Activated CD8-positive, alpha-beta memory T cell treated with anti-CD3 and anti-CD28 coated beads for 36 hours (primary cell): ENCODE data around the gene EIF3B. TPM values are rescaled to one million over a fixed set of nuclear protein-coding genes. Genes with fewer than 3 reads are reported as not detected.
"Not testable (repeated sequence)": the region's sequence is repeated elsewhere in the genome, so short reads cannot be mapped to it uniquely, and the experiment has no call there.

Experiments
- CTCF ChIA-PET: fragments of 350-600 bp; sonication (Branson Sonifier 250); formaldehyde crosslinking; loops from one replicate; lab custom pipeline; 2021; ENCODE audit warnings: antibody characterized with exemption; lab: Charles Lee
- POLR2A ChIA-PET: fragments of 350-600 bp; sonication (Branson Sonifier 250); formaldehyde crosslinking; loops from one replicate; lab custom pipeline; 2021; ENCODE audit warnings: antibody characterized with exemption; lab: Charles Lee
- total RNA-seq, 2 experiments: library from RNA; stranded (reverse); gene quantifications; one replicate each; pipeline ENCODE4 v1.2.3, GENCODE V29; 2021

The EIF3B gene
- total RNA-seq, 2 experiments from 2014 or later: 297 to 298 TPM

DNA sequence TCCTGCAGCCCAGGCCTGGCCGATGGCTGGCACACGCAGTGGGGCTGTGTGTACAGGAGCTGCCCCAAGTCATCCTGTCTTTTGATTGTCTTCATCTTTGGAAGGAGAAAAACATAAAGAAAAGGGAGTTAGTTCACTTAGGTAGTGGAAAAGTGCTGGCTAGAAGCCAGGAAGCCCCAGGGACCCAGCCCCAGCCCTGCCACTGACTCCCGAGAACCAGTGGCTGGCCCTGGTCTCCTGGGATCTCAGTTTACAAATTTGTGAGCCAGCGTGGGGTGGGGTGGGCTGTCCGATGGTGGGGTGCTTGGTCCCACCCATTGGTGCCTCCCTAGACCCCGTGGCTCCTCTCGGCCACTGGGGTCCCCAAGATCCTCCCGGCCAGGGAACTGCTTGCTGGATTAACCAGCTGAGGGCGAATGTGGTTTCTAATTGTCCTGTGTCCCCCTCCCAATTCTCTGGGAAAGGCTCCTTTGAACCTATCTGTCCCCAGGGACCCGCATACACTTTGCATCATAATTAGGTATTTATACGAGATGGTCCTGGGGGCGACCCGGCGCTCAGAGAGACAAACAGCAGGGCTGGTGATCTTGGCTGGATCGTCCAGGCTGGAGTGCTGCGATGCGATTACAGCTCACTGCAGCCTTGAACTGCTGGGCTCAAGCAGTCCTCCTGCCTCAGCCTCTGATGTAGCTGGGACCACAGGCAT is 32.5 kb downstream of the EIF3B start:
- ChIA-PET CTCF (no interaction called here), POLR2A (no interaction called here)

DNA sequence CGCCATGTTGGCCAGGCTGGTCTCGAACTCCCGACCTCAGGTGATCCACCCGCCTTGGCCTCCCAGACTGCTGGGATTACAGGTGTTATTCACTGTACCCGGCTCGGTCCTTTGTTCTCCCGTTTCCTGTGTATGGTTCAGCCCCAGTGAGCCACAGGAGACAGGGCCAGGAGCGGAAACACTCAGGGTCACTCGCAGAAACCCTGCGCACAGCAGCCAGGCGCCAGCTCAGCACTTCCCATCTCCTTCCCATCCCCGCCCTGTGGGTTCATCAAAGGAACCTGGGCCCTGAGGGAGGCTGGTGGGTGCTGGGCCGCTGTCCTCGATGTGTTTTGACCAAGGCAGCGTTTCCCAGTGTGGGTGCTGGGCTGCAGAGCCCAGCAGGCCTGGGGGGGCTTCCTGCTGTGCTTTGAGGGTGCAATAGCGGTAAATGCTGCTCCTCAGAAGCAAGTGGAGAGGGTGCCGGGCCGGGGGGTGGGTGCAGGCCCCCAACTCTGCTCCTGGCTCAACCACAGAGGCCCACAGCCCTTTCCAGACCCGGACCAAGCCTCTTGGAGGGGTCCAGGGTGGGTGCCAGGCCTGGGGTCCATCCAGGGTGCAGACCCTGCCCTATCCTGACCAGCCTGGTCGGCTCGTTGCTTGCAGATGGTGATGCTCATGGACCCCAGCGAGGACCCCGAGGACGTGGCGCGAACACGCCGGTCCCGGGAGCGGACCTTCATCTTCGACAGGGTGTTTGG is 33.4 kb downstream of the EIF3B start:
- CTCF ChIA-PET: interaction anchor here (0.7 kb wide), 1 partner anchor 23 kb away, joined by 3 read pairs; no protein-coding TSS in a partner anchor
- POLR2A ChIA-PET: no interaction called here

DNA sequence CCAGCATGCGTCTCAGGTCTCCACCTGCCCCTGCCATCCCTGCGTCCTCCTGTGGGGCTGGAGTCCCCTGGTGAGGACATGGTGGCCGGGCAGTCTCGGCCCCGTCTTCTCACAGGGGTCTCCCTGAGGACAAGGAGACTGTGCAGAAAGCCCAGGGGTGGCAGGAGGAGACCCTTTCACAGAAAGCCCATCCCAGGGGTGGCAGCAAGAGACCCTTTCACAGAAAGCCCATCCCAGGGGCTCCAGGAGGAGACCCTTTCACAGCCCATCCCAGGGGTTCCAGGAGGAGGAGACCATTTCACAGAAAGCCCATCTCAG is 34.0 kb downstream of the EIF3B start:
- CTCF ChIA-PET: no interaction called here
- POLR2A ChIA-PET: no interaction called here

DNA sequence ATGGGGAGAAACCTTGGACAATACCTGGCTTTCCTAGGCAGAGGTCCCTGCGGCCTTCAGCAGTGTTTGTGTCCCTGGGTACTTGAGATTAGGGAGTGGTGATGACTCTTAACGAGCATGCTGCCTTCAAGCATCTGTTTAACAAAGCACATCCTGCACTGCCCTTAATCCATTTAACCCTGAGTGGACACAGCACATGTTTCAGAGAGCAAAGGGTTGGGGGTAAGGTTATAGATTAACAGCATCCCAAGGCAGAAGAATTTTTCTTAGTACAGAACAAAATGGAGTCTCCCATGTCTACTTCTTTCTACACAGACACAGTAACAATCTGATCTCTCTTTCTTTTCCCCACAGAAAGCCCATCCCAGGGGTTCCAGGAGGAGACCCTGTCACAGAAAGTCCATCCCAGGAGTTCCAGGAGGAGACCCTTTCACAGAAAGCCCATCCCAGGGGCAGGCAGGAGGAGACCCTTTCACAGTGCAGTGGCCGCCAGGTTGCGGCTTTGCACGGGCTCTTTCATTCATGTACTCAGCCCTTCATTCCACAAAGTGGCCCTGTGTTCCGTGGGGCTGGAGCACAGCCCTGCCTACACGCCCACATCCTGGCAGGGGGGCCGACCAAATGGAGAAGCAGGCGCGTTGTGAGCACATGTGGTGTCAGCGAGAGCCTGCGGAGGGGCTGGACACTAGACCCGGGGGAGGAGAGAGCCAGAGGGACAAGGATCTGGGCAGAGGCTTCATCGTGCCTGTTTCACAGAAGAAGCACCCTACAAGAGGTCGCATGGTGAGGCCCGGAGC is 35.6 kb downstream of the EIF3B start:
- POLR2A ChIA-PET, CTCF ChIA-PET: not testable (repeated sequence)

DNA sequence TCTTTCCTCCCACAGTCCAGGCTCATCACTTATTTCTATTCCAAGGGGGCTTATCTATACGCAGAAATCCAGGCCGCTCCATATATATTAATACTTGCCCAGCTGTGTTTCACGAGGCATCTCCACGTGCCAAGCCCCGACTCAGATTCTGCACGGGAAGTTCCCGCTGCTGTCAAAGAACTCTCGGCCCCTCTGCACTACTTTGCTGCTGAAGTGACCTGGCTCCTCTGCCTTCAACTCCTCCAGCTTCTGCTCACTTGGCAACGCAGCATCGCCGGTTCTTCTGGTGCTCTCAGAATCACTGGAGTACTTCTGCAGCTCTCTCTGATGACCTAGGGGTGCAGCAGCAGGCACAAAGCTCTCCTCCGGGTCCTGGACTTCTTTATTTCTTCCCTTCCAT is 39.1 kb downstream of the EIF3B start:
- ChIA-PET CTCF (no interaction called here), POLR2A (no interaction called here)

DNA sequence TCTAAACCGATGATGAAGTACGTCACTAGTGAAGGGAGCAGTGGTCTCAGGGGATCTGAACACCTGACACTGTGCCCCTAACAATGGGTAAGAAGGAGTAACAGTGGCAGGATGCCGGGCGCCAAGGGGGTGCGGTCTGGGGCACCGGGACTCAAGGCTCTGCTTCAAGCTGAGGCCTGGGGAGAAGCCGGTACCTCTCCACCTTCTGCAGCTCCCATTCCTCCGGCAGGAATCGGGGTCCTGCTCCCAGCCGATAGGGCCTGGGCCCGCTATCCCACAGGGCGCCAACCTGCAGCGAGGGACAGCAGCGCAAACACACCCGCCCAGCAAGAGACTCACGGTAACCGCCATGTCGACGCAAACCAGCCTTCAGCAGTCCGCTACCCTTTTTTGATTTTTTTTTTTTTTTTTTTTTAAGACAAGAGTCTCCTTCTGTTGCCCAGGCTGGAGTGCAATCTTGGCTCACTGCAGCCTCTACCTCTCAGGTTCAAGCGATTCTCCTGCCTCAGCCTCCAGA is 40.0 kb downstream of the EIF3B start:
- ChIA-PET CTCF (no interaction called here), POLR2A (no interaction called here)

DNA sequence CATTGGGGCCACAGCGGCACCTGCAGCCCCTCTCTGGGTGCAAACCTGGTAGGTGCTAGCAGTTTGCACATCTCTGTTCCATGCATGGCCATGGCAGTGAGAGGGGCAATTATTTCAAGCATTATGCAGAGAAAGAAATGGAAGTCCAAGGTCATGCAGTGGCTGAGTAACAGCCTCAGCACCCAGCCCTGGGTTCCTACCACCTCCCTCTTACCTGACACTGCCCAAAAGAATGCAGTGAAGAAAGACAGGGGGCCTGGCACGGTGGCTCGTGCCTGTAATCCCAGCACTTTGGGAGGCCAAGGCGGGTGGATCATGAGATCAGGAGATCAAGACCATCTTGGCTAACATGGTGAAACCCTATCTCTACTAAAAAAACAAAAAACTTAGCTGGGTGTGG is 43.9 kb downstream of the EIF3B start:
- ChIA-PET POLR2A (no interaction called here), CTCF (no interaction called here)

DNA sequence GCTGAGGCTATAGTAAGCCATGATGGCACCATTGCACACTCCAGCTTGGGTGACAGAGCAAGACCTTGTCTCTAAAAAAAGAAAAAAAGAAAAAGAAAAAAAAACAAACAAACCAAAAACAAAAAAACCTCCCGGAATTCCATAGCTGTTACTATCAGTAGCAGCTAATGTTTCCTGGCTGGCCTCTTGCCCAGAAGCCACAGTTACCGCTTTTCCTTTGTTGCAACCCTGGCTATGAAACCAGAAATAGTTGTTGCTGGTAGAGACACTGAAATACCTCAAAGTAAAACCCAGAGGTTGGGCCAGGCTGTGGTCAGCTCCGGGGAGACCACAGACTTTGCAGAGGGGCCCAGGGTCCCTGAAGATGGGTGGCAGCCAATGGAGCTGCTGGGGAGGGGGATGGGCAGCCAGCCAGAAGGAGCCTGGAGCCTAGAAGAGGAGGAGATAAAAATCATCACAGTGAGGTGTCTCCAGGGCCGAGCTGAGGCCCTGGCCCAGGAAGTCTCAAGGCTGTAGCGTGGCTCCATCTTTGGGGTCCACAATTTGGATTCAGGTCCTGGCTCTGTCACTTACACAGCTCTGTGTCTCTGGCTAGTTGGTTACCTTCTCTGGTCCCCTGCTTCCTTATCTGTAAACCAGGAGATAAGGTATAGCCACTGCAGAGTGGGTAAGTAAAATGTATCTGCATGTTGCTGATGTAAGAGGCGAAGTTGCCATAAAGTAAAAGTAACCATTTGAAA is 45.4 kb downstream of the EIF3B start:
- POLR2A ChIA-PET: no interaction called here
- CTCF ChIA-PET: interaction anchor here (0.6 to 1.1 kb wide), 3 partner anchors 31 to 1376 kb away, joined by 3 read pairs; no protein-coding TSS in a partner anchor

DNA sequence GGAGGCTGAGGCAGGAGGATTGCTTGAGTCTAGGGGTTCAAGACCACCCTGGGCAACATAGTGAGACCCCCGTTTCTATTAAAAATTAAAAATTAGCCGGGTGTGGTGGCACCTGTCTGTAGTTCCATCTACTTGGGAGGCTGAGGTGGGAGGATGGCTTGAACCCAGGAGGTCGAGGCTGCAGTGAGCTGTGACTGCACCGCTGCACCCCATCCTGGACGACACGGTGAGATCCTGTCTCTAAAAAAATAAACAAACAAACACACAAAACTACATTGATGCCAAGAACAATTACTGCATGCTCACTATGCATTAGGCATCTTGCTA is 48.0 kb downstream of the EIF3B start:
- ChIA-PET CTCF (interaction anchor here (0.7 to 1.0 kb wide), 3 partner anchors 17 to 268 kb away, joined by 3 read pairs; no protein-coding TSS in a partner anchor), POLR2A (no interaction called here)

DNA sequence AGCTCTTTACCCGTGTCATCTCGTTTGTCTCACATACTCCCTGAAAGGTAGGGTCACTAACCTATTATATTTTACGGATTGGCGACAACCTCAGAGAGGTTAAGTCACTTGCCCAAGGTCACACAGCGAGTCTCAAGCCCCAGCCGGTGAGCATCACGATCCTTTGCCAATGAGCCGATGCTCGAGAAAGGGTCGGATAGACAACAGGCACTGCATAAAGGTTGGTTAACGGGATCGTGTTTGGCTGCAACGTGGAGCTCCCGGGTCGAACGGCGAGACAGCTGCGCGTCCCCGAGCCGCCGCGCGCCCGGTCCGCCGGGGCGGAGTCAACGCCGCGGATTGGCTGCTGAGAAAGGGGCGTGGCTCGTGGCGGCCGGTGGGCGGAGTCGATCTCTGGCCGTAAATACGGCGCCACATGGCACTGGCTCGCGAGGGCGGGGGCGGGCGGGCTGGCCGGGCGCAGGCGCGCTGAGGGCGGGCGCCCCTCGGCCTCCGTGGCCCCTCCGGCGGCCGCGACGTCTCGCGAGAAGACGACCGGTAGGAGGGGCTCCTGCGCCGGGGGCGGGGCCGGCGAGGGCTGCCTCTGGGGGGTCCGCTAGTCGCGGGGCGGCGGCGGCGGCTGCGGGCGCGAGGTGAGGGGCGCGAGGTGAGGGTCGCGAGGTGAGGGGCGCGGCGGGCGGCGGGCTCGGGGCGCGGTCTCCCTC is 48.5 kb downstream of the EIF3B start, which contains the start of gene CHST12:
TSS of gene CHST12 (plus strand) at position 598 of the 704 bp plus-strand sequence. CDS start 29,029 bp downstream, outside the sequence.
- POLR2A ChIA-PET: no interaction called here
- CTCF ChIA-PET: interaction anchor here (0.7 to 1.0 kb wide), 3 partner anchors 17 to 268 kb away, joined by 3 read pairs; no protein-coding TSS in a partner anchor

DNA sequence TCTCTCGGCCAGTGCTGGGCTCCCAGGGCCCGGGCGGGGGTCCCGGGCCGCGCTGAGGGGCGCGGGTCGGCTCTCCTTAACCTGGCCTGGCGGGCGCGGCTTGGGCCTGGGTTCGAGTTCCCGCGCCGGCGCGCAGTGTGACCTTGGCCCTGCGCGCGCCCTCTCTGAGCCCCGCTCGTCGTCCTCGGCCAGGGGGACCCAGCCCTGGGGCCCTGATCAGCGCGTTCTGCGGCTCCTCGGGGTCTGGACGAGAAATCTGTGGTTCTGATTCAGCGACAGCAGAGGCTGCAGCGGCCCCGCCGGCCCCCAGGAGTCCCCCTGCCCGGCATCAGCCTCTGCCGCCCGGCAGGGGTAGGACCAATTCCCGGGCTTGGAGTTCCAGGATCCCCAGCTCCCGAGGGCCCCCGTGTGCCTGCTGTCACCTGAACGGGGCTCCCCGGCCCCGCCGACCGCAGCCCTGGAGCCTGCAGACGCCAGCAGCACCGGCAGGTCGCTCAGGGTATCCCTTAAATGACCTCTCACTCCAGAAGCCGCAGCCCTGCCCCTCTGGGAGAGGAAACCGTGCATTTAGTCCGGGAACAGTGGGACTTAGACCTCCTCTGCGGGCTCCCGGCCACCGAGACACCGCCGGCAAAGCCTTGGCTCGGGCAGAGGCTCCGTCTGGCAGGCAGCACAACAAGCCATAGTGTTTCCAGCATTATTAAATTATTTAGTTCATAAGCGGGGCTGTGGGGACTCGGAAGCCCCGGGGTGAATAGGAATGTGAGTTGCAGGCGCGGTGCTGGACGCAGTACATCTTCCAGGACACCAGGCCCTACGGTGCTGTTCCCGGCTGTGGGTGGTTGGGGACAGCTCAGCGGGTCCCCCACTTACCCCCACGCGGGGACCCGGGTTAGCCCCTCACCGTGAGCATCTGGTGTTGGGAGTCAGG is 49.4 kb downstream of the EIF3B start:
- ChIA-PET POLR2A (no interaction called here), CTCF (interaction anchor here (0.8 to 1.4 kb wide), 3 partner anchors 18 to 65 kb away, joined by 3 to 4 read pairs (median 3); no protein-coding TSS in a partner anchor)

DNA sequence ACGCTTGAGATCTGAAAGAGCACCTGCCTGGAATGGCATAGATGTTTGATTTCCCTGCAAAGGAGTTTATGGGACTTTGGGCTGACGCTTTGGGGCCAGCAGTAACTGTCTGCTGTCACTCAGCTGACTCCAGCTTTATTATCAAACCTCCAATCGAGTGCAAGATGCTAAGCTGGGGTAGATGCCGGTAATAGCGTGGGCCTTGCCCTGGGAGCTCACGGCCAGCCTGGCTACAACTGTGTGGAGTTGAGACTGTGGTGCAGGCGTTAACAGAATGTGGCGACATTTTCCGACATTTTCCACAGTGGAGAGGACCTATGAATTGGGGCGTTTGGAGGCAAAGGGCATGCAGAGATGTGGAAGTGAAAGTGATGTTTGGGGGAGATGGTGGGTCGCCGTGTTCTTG is 50.1 kb downstream of the EIF3B start:
- ChIA-PET POLR2A (no interaction called here), CTCF (interaction anchor here (1.4 kb wide), 1 partner anchor 57 kb away, joined by 4 read pairs; no protein-coding TSS in a partner anchor)

DNA sequence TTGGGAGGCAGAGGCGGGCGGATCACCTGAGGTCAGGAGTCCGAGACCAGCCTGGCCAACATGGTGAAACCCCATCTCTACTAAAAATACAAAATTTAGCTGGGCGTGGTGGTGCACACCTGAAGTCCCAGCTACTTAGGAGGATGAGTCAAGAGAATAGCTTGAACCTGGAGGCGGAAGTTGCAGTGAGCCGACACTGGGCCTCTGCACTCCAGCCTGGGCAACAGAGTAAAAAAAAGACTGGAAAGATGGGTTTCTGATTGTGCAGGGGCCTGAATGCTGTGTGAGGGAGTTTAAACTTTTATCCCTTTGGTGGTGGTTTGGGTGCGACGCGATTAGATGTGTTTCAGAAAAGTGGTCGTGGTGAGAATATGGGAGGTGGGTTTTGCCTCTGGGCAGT is 50.6 kb downstream of the EIF3B start:
- CTCF ChIA-PET: interaction anchor here (1.4 kb wide), 1 partner anchor 57 kb away, joined by 4 read pairs; no protein-coding TSS in a partner anchor
- POLR2A ChIA-PET: interaction anchor here (1.4 kb wide), 1 partner anchor 13 kb away, joined by 5 read pairs; no protein-coding TSS in a partner anchor

DNA sequence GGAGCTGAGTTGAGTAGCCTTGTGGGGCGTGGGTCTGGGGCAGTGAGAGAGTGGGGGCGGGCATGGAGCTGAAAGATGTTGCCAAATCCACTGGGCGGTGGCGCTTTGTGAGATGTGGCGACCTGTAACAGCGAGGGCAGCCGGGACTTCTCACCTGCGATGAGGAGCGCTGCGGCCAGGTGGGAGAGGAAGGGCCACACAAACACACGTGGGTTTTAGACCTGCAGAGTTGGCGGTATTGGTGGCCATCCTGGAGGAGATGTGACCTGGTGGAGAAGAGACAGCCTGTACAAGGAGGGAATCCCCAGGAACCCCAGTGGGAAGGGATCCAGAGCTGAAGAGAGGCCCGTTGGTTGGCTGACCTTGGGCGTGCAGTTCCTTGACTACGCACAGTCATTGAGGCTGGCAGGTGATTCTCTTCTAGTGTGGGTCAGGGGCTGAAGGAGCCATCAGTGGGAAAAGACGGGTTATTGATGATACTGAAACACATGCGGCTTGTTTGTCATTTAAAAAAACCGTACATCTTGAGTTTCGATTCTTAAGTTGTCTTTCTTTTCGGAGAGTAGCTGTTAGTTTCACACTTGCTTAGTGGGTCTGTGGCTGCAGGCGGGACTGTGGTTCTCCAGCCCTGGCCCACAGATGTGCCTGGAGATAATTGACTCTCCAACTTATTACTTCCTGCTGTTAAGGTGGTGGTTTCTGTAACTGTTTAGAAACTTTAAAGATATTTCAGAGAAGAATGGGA is 51.1 kb downstream of the EIF3B start:
- ChIA-PET POLR2A (interaction anchor here (1.4 kb wide), 1 partner anchor 12 kb away, joined by 5 read pairs; no protein-coding TSS in a partner anchor), CTCF (interaction anchor here (0.6 to 1.8 kb wide), 4 partner anchors 12 to 26 kb away, joined by 3 to 7 read pairs (median 5); no protein-coding TSS in a partner anchor)

DNA sequence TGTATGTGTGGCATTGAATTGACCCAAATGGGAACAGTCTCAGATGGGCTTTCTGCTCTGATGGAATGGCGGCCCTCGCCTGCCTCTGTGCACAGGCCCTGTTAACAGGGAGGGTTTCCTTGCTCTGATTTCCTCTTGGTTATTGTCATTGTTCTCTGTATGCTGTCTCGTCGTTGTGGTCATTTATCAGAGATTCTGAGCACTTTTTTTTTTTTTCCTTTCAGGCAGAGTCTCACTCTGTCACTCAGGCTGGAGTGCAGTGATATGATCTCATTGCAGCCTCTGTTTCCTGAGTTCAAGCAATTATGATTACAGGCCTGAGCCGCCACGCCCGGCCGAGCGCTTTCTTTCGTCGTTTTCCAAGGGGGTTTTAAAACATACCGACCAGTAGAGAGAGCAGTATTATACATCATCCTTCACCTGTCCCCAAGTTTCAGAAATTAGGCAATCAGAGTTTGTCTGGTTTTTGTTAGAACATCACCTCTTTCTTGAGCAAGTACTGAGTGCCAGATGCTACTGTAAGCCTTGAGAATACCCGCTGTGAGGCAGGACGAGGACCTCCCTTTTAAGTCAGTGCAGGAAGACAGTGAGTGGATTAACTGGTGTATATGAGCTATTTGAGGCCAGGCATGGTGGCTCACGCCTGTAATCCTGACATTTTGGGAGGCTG is 55.3 kb downstream of the EIF3B start:
- ChIA-PET CTCF (interaction anchor here (0.9 kb wide), 1 partner anchor 26 kb away, joined by 3 read pairs; no protein-coding TSS in a partner anchor), POLR2A (interaction anchor here (0.6 kb wide), 1 partner anchor 10 kb away, joined by 7 read pairs; no protein-coding TSS in a partner anchor)

DNA sequence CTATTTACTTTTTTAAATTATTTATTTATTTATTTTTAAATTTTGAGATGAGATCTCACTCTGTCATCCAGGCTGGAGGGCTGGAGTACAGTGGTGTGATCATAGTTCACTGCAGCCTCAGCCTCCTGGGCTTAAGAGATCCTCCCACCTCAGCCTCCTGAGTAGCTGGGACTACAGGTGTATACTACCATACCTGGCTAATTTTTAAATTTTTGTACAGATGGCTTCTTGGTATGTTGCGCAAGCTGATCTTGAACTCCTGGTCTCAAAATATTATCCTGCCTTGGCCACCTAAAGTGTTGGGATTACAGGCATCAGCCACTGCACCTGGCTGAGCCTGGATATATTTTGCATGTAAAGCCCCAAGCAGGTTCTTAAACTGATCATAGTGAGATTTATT is 56.4 kb downstream of the EIF3B start:
- CTCF ChIA-PET: no interaction called here
- POLR2A ChIA-PET: interaction anchor here (0.6 kb wide), 1 partner anchor 681 kb away, joined by 3 read pairs; no protein-coding TSS in a partner anchor
